Transverse colon (tissue), 4 donors: Measurements from ENCODE around the gene MFSD12.

Source experiments
- CTCF ChIP-seq, 5 experiments: fragments of 200-600 bp in 3 of 5; fragments of 450-650 bp in 2 of 5; sonication (generic) in 3 of 5; IDR thresholded peaks; 1 replicate in 2 of 5; 2 replicates in 3 of 5; pipeline ENCODE4 v1.5.1; 2016 to 2017; ENCODE audit warnings: antibody characterized with exemption in 5 of 5, inconsistent platforms in 3 of 5, mild to moderate bottlenecking in 2 of 5, moderate library complexity in 1 of 5
- EP300 ChIP-seq: sonication (generic); formaldehyde crosslinking; IDR thresholded peaks from one replicate; pipeline ENCODE4 v1.6.1; 2017; ENCODE audit warnings: antibody characterized with exemption, low read depth
- POLR2A ChIP-seq: fragments of 450-650 bp; IDR thresholded peaks from one replicate; pipeline ENCODE4 v1.6.1; 2016; ENCODE audit warnings: antibody characterized with exemption, mild to moderate bottlenecking, moderate library complexity
- POLR2AphosphoS5 ChIP-seq, 3 donors: sonication (generic); formaldehyde crosslinking; IDR thresholded peaks; one replicate each; pipeline ENCODE4 v1.6.1; 2016; ENCODE audit warnings: antibody characterized with exemption in 3 of 3

GRCh38 chr19:3508771-3509535, 48.4 kb downstream of the MFSD12 start:
- TF ChIP-seq CTCF (IDR thresholded peaks at IDR 0.05) (no peak), POLR2A (no peak), POLR2AphosphoS5 (IDR thresholded peaks at IDR 0.05) (no peak), EP300 (no peak)
